ENCODE data around the gene HLA-DOB.
"Not testable (repeated sequence)": the region's sequence is repeated elsewhere in the genome, so short reads cannot be mapped to it uniquely, and the experiment has no call there.

HLA-DOB gene

GRCh38 chr6:32807020-32807580 is 9.7 kb downstream of the HLA-DOB start:
- no peak for DNase-seq

GRCh38 chr6:32805404-32805803 is 11.4 kb downstream of the HLA-DOB start:
- not testable (repeated sequence) for DNase-seq

GRCh38 chr6:32803416-32803815 is 13.4 kb downstream of the HLA-DOB start:
- DNase-seq = no peak

GRCh38 chr6:32799740-32800139 is 17.1 kb downstream of the HLA-DOB start:
- no peak for DNase-seq

- no peak for DNase-seq
Observed at GRCh38 chr6:32799168-32799567, 17.6 kb downstream of the HLA-DOB start.

GRCh38 chr6:32796848-32797776 is 19.7 kb downstream of the HLA-DOB start:
- no peak for DNase-seq

- DNase-seq = no peak
Observed at GRCh38 chr6:32794510-32794909, 22.3 kb downstream of the HLA-DOB start.

GRCh38 chr6:32792901-32793435 is 23.8 kb downstream of the HLA-DOB start:
- DNase-seq = no peak

- DNase-seq = no peak
Observed at GRCh38 chr6:32790306-32790705, 26.5 kb downstream of the HLA-DOB start.

- DNase-seq = peak; percentile 95
Observed at GRCh38 chr6:32785781-32786533, 30.8 kb downstream of the HLA-DOB start.

GRCh38 chr6:32782923-32783322 is 33.9 kb downstream of the HLA-DOB start:
- not testable (repeated sequence) for DNase-seq

GRCh38 chr6:32779036-32779435 is 37.8 kb downstream of the HLA-DOB start:
- no peak for DNase-seq

GRCh38 chr6:32775071-32775470 is 41.7 kb downstream of the HLA-DOB start:
- DNase-seq = no peak

GRCh38 chr6:32774426-32774825 is 42.4 kb downstream of the HLA-DOB start:
- no peak for DNase-seq

- no peak for DNase-seq
Observed at GRCh38 chr6:32772656-32773055, 44.1 kb downstream of the HLA-DOB start.

GRCh38 chr6:32764048-32764447 is 52.8 kb downstream of the HLA-DOB start:
- DNase-seq = peak; percentile 52

GRCh38 chr6:32763421-32763820 is 53.4 kb downstream of the HLA-DOB start, which contains the start of gene HLA-DQB2:
TSS of gene HLA-DQB2 (minus strand) at chr6:32763532. CDS start at chr6:32763470, 62 bp downstream.
- no peak for DNase-seq
